Panc1 (cell line): ENCODE measurements around the gene PARP3. TPM values are rescaled to one million over a fixed set of nuclear protein-coding genes. Genes with fewer than 3 reads are reported as not detected.

ENCODE experiments used
- ATAC-seq: fragments of 200-7000 bp; cut with Tn5 transposase; 2 replicates; pipeline ENCODE4 v1.9.1; 2020; ENCODE audit warnings: mild to moderate bottlenecking, moderate library complexity
- BruUV-seq: library from RNA; stranded (reverse); fragments of 400-500 nt; replicated peaks from 2 replicates; lab custom pipeline; 2021; lab: Mats Ljungman, UMichigan
- CTCF ChIA-PET: fragments of 300-600 bp; sonication (Branson Sonifier 250); formaldehyde crosslinking; loops from one replicate; lab custom pipeline; 2022; ENCODE audit warnings: antibody characterized with exemption; lab: Charles Lee
- POLR2A ChIA-PET: fragments of 300-600 bp; sonication (Branson Sonifier 250); formaldehyde crosslinking; loops from one replicate; lab custom pipeline; 2022; ENCODE audit warnings: antibody characterized with exemption; lab: Charles Lee
- DNase-seq: peaks from one replicate; pipeline ENCODE4 v3.0.0-alpha.2; 2010; ENCODE audit warnings: low read depth, low spot score
- H3K27ac ChIP-seq: 2 replicates; pipeline ENCODE4 v1.5.1; 2011; ENCODE audit warnings: mild to moderate bottlenecking, low read length, inconsistent platforms
- H3K27me3 ChIP-seq: fragments of 200-500 bp; sonication (Bioruptor generic); 2 replicates; pipeline ENCODE4 v1.6.0; 2014; ENCODE audit warnings: low read length, inconsistent platforms; ENCODE audit not compliant: control insufficient read depth, insufficient read depth
- H3K36me3 ChIP-seq: fragments of 200-500 bp; sonication (Bioruptor generic); 2 replicates; pipeline ENCODE4 v1.5.1; 2014; ENCODE audit warnings: inconsistent platforms, mild to moderate bottlenecking, low read length, moderate library complexity; ENCODE audit not compliant: control insufficient read depth, insufficient read depth
- H3K4me1 ChIP-seq: 2 replicates; pipeline ENCODE4 v1.5.1; 2011; ENCODE audit warnings: inconsistent platforms, mild to moderate bottlenecking, low read length, moderate library complexity; ENCODE audit not compliant: control insufficient read depth, insufficient read depth
- H3K4me3 ChIP-seq, 2 experiments: 2 replicates each; pipeline ENCODE4 v1.5.1; 2011 to 2012; ENCODE audit warnings: low read depth in 2 of 2, low read length in 2 of 2, mild to moderate bottlenecking in 2 of 2, inconsistent platforms in 1 of 2, moderate library complexity in 1 of 2
- H3K9me3 ChIP-seq: fragments of 200-500 bp; sonication (Bioruptor generic); 2 replicates; pipeline ENCODE4 v1.5.1; 2014; ENCODE audit warnings: low read depth, mild to moderate bottlenecking, inconsistent platforms, low read length, moderate library complexity; ENCODE audit not compliant: control insufficient read depth, insufficient read depth
- POLR2AphosphoS5 ChIP-seq: IDR thresholded peaks from 2 replicates; pipeline ENCODE4 v1.6.1; 2012; ENCODE audit warnings: mild to moderate bottlenecking, low read depth, low read length, moderate library complexity
- SIN3A ChIP-seq: IDR thresholded peaks from 2 replicates; pipeline ENCODE4 v1.6.1; 2012; ENCODE audit warnings: low read depth, mild to moderate bottlenecking, low read length, moderate library complexity, borderline replicate concordance; ENCODE audit not compliant: insufficient read depth
- TCF7L2 ChIP-seq: IDR thresholded peaks from 2 replicates; pipeline ENCODE4 v1.6.1; 2011; ENCODE audit warnings: mild to moderate bottlenecking, low read depth, low read length, inconsistent platforms
- in situ Hi-C: cut with HindIII; loops from 2 replicates; pipeline ENCODE4 v1.10.0; 2016; ENCODE audit warnings: low sequenced_read_pairs, low pct_unique_long_range_greater_than_20kb
- intact Hi-C: fragments of 100-400 bp; cut with micrococcal nuclease; formaldehyde crosslinking; loops from one replicate; pipeline ENCODE4 v1.10.0; 2022; ENCODE audit not compliant: unreplicated experiment
- total RNA-seq: library from RNA; stranded (reverse); gene quantifications from one replicate; pipeline ENCODE4 v1.2.1, GENCODE V29; 2021; ENCODE audit not compliant: unreplicated experiment
- TF ChIP-seq, protein P1 (sequence below), 2 experiments: IDR thresholded peaks; 2 replicates each; pipeline ENCODE4 v1.6.1; 2011 to 2012; ENCODE audit warnings: low read depth in 2 of 2, control low read depth in 1 of 2, low read length in 1 of 2, mild to moderate bottlenecking in 1 of 2, moderate library complexity in 1 of 2; ENCODE audit not compliant: insufficient read depth in 1 of 2
- TF ChIP-seq, protein P2 (sequence below): fragments of 450-650 bp; IDR thresholded peaks from 2 replicates; pipeline ENCODE4 v1.5.1; 2017; ENCODE audit warnings: mild to moderate bottlenecking

The PARP3 gene
- total RNA-seq, 1 experiment from 2014 or later, result 16.1 TPM

DNA sequence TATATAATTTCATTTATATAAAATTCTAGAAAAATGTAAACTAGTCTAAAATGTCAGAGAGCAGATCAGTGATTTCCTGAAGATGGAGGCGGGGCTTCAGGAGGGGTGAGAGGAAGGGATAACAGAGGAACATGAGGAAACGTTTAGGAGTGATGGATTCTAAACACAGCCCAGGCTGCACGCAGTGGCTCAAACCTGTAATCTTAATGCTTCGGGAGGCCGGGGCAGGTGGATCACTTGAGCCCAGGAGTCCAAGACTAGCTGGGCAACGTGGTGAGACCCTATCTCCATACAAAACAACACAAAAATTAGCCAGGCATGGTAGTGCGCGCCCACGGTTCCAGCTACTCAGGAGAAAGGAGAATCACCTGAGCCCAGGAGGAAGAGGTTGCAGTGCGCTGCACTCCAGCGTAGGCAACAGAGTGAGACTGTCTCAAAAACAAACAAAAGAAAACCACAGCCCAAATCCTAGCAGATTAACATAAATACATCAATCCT, 21.0 kb upstream of the PARP3 start:
- POLR2A ChIA-PET, result interaction anchor here (0.5 kb wide), 1 partner anchor 128 kb away, joined by 7 read pairs; no protein-coding TSS in a partner anchor
- no peak for ATAC-seq
- H3K27me3 ChIP-seq, result no peaks in the 10 kb centered on the region
- no peak for DNase-seq
- H3K4me3 ChIP-seq, result no peak overlapping the region
- no peaks in the 10 kb centered on the region for H3K36me3 ChIP-seq
- H3K9me3 ChIP-seq, result no peaks in the 10 kb centered on the region
- intact Hi-C loops (no loop called here), in situ Hi-C loops (no loop called here)
- TF ChIP-seq TCF7L2, result no peak
- TF ChIP-seq, protein P1, sequence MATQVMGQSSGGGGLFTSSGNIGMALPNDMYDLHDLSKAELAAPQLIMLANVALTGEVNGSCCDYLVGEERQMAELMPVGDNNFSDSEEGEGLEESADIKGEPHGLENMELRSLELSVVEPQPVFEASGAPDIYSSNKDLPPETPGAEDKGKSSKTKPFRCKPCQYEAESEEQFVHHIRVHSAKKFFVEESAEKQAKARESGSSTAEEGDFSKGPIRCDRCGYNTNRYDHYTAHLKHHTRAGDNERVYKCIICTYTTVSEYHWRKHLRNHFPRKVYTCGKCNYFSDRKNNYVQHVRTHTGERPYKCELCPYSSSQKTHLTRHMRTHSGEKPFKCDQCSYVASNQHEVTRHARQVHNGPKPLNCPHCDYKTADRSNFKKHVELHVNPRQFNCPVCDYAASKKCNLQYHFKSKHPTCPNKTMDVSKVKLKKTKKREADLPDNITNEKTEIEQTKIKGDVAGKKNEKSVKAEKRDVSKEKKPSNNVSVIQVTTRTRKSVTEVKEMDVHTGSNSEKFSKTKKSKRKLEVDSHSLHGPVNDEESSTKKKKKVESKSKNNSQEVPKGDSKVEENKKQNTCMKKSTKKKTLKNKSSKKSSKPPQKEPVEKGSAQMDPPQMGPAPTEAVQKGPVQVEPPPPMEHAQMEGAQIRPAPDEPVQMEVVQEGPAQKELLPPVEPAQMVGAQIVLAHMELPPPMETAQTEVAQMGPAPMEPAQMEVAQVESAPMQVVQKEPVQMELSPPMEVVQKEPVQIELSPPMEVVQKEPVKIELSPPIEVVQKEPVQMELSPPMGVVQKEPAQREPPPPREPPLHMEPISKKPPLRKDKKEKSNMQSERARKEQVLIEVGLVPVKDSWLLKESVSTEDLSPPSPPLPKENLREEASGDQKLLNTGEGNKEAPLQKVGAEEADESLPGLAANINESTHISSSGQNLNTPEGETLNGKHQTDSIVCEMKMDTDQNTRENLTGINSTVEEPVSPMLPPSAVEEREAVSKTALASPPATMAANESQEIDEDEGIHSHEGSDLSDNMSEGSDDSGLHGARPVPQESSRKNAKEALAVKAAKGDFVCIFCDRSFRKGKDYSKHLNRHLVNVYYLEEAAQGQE (IDR thresholded peaks at IDR 0.05; ENCODE audit: insufficient read depth in 1 of 2, low read depth in 2 of 2, low read length in 1 of 2), result no peak
- no peak for TF ChIP-seq POLR2AphosphoS5
- no peak for TF ChIP-seq SIN3A
- TF ChIP-seq, protein P2, sequence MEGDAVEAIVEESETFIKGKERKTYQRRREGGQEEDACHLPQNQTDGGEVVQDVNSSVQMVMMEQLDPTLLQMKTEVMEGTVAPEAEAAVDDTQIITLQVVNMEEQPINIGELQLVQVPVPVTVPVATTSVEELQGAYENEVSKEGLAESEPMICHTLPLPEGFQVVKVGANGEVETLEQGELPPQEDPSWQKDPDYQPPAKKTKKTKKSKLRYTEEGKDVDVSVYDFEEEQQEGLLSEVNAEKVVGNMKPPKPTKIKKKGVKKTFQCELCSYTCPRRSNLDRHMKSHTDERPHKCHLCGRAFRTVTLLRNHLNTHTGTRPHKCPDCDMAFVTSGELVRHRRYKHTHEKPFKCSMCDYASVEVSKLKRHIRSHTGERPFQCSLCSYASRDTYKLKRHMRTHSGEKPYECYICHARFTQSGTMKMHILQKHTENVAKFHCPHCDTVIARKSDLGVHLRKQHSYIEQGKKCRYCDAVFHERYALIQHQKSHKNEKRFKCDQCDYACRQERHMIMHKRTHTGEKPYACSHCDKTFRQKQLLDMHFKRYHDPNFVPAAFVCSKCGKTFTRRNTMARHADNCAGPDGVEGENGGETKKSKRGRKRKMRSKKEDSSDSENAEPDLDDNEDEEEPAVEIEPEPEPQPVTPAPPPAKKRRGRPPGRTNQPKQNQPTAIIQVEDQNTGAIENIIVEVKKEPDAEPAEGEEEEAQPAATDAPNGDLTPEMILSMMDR, result no peak
- CTCF ChIA-PET, result no interaction called here
- no TSS peak for BruUV-seq
- no peak overlapping the region for H3K27ac ChIP-seq
- H3K4me1 ChIP-seq, result no peaks in the 10 kb centered on the region

DNA sequence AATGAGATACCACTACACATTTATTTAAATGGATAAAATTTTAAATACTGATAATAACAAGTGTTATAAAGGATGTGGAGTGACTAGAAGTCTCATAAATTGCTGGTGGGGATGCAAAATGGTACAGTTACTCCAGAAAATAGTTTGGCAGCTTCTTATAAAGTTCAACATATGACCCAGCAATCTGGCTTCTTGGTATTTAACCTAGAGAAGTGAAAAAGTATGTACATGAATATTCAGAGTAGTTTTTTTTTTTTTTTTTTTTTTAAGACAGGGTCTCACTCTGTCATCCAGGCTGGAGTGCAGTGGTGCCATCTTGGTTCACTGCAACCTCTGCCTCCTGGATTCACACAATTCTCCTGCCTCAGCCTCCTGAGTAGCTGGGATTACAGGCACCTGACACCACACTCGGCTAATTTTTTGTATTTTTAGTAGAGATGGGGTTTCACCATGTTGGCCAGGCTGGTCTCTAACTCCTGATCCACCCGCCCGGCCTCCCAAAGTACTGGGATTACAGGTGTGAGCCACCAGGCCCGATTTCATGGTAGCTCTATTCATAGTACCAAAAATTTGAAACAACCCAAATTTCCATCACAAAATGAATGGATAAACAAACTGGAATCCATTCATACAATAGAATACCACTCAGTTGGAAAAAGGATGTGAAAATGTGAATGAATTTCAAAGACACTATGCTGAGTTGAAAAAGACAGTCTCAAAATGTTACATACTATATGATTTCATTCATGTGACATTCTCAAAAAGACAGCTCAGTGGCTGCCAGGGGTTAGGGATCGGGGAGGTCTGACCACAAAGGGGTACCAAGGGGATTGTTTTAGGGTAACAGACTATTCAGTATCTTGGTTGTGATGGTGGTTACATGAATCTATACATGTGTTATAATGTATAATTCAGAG, 14.8 kb upstream of the PARP3 start:
- intact Hi-C loops, result no loop called here
- ATAC-seq (no peak), DNase-seq (no peak)
- Histone ChIP-seq H3K36me3 (no peaks in the 10 kb centered on the region), H3K4me3 (no peak overlapping the region), H3K27ac (no peak overlapping the region), H3K27me3 (no peaks in the 10 kb centered on the region), H3K9me3 (no peaks in the 10 kb centered on the region), H3K4me1 (no peaks in the 10 kb centered on the region)
- TF ChIP-seq, protein P1 (IDR thresholded peaks at IDR 0.05; ENCODE audit: insufficient read depth in 1 of 2, low read depth in 2 of 2, low read length in 1 of 2), result no peak
- no peak for TF ChIP-seq POLR2AphosphoS5
- TF ChIP-seq, protein P2, result no peak
- TF ChIP-seq TCF7L2, result no peak
- TF ChIP-seq SIN3A, result no peak
- in situ Hi-C loops, result no loop called here
- CTCF ChIA-PET, result no interaction called here
- POLR2A ChIA-PET, result no interaction called here
- BruUV-seq, result no TSS peak
